ENCODE data around the gene SMAD2.

The SMAD2 gene

DNA sequence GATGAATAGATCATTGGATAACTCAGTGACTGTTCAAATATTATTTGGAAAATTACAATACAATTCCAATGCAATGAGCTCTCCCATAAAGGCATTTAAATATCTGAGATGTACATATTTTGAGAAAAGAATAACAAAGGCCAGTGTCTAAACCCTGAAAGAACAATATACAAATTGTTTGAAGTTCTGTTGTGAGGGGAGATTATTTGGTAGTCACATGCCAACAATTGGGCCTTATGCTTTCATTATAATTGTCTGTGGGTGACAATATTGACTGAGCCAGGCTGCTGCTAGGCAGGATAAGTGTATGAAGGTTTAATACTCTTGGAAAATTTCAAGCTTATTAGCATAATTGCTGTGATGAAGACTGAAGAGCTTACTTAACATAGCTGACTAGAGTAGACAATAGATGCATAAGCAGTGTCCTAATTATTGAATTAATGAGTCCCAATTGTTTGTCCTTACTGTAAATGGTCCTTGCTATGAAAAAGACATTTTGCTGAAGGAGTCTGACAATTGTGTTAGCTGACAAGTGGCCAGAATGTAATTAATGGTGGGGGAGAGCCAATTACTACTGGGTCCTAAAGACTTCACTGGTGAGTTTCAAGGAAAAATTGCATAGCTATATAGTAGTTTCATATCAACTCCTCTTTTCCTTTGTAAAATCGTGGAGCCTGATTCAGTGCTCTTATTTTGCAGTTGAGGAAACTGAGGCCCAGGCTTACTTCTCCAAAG is 5.0 kb upstream of the SMAD2 start:
- in situ Hi-C loops (cut with HindIII; ENCODE audit: low pct_ligation_motif_present, low pct_unique_long_range_greater_than_20kb, low sequenced_read_pairs) = no loop called here

DNA sequence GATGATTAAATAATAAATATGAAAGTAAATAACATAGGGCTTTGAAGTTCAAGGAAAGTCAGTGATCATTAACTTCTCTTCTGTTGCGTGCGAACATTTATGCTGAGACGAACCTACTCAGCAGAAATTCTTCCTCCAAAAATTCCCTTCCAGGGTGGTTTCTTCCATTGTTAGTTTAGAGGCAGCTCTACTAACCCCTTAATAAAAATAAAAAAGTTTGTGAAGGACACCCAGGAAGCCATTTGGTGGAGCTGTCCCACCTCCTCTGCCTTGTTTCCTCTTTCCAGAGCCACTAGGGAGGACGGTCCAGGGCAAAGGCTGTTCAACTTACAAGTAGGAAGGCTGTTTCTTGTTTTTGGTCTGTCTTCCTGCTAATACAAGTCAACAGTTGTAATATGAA is 2.1 kb upstream of the SMAD2 start:
- in situ Hi-C loops (cut with HindIII; ENCODE audit: low pct_ligation_motif_present, low pct_unique_long_range_greater_than_20kb, low sequenced_read_pairs) = no loop called here
- DNase-seq = no peak

More for the DNA sequence above, 5.0 kb upstream of the SMAD2 start:
- DNase-seq = no peak

DNA sequence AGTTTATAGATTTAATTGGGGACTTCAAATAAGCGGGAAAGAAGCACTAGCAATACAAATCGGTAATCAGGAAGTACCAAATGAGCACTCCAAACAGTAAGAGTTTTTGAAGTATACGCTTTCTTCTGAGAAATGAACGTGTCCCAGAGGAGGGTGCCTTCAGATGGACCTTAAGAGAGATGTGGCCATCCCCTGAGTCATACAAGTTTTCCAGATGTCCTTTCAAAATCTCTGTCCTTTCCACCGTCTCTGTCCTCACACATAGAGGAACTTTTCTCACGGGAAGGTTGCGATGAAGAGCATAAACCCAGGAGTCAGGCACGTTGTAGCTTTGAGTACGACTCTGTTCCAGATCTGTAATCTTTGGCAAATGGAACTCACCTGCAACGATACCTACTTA is 1.7 kb upstream of the SMAD2 start:
- in situ Hi-C loops (cut with HindIII; ENCODE audit: low pct_ligation_motif_present, low pct_unique_long_range_greater_than_20kb, low sequenced_read_pairs) = no loop called here
- no peak for DNase-seq

DNA sequence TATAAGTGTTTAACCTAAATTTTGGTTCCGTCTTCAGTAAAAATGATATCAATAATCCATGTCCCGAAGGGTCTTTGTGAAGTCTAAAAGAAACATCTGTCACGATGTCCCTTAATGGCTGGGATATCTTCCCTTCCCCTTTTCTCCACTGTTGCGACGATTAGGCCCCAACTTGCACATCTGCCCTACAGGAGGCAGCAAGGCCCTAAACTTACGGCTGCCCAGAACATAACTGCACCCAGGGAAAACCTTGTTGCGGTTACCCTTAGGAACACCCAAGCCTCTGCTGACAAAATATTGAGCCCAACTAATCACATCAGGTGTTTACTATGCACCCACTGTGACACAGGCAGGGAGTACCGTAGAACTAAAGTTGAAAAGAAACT is 1.3 kb upstream of the SMAD2 start:
- DNase-seq = peak; percentile 31
- in situ Hi-C loops (cut with HindIII; ENCODE audit: low pct_ligation_motif_present, low pct_unique_long_range_greater_than_20kb, low sequenced_read_pairs) = no loop called here

DNA sequence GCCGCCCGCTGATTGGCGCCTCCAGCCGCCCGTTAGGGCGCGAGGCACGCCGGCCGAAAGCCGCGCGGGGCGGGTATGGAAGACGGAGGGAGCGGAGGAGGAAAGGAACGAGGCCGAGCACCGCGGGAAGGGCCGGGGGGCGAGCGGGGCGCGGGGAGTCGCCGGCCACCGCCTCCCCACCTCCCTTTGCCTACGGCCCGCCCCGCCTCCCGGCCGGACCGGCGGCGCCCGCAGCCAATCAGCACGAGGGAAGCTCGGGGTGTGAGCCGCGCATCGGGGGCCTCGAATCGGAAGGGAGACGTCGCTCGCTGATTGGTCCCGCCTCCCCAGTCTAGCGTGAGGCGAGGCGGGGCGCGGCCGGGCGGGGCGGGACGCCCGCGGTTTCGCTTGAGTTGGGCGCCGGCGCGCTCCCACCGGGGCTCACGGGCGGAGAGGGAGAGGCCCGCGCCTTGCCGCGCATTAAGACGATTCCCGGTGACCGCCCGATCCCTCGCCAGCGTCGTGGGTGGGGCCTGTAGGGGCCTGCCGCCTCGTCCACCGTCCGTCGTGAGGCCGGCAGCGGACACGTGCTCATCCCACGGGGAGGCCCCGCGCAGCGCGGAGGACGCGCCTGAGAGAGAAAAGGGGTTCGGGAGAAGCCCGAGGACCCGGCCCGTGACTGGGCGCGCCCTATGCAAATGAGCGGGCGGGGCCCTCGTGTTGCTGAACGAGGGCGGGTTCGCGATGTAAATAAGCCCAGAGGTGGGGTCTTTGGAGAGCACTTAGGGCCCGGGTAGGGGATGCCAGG is 665 bp upstream of the SMAD2 start:
- peak; percentile 94 for DNase-seq
- in situ Hi-C loops (cut with HindIII; ENCODE audit: low pct_ligation_motif_present, low pct_unique_long_range_greater_than_20kb, low sequenced_read_pairs) = no loop called here

DNA sequence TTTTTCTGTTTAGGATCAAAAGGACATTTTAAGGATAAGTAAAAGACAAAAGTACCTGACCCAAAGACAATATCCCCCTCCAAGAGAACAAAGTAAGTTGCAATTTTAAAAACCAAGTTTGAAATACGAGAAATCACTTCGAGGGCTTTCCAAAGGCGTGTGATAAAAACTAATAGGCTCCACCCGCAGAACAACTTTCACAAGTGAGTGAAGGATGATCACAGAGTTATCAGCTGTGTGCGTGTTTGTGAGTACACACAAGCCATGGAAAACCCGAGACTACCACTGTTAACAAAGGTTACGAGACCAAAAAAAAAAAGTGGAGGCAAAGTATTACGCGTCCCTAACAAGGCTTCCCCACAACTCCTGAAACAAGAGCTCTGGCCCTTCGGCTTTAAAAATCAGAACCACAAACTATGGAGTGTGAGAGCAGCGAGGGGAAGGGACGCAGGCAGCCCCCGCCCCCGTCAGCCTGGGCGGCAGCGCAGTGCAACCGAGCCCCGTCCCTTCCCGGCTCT is 719 bp downstream of the SMAD2 start:
- DNase-seq = peak; percentile 43
- in situ Hi-C loops (cut with HindIII; ENCODE audit: low pct_ligation_motif_present, low pct_unique_long_range_greater_than_20kb, low sequenced_read_pairs) = no loop called here

DNA sequence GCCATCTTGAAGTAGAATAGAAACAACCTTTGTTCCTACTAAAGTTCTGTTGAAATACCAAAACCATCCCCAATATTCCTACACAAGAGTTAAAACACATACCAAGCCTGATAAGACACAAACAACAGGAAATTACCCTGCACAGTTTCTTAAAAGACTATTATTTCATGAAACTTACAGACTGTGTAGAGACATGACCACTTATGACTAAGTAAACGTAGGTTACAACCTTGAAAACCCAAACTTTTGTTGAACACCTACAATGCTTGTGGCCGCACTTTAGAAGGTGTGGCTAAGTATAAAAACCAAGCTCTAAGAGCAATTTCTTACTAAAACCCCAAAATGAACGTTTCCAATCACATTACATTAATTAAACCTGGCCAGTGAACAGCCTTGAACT is 2.0 kb downstream of the SMAD2 start:
- DNase-seq = no peak
- in situ Hi-C loops (cut with HindIII; ENCODE audit: low pct_ligation_motif_present, low pct_unique_long_range_greater_than_20kb, low sequenced_read_pairs) = no loop called here

DNA sequence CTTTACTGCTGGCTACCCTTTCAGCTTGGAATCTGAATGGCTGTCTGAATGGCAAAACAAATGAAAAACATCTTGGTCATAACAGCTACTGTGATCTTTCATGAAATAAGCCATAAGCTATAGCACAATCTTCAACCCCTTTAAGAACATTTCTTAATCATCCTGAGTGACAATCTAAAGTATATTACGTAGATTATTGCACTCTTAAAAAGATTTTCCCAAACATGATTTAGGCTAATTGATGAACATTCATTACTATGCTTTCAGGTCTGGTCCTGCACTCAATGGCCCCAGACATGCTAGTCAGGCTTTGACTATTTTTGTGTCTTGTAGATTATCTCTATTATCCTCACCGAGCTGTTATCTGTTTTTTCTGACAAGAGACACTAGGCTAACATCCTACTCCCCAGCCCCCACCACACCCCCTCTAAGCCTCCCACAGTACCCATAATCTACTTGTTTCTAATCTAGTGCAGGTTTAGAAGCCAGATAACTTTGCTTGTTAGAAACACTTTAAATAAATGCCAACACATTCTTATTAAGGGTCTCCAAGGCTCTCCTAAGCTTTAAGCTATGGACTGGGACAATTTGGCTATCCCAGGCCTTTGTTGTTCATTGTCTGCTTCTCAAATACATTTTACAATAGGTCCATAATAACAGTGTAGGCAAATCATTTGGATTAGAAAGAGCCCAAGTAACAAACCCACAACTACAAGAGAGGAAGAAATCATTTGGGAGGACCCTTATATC is 4.2 kb downstream of the SMAD2 start:
- in situ Hi-C loops (cut with HindIII; ENCODE audit: low pct_ligation_motif_present, low pct_unique_long_range_greater_than_20kb, low sequenced_read_pairs) = no loop called here
- no peak for DNase-seq

DNA sequence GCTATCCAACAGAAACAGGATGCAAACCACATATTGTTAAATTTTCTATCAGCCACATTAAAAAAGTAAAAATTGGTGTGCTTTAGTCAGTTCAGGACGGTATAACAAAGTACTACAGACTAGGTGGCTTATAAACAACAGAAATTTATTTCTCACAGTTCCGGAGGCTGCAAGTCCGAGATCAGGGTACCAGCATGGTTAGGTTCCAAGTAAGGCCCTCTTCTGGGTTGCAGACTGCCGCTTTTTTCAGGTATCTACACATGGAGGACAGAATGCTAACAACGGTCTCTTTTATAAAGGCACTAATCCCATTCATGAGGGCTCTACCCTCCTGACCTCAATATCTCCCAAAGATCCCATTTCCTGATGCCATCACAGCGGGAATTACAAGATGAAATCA is 10.5 kb downstream of the SMAD2 start:
- DNase-seq = no peak
- in situ Hi-C loops (cut with HindIII; ENCODE audit: low pct_ligation_motif_present, low pct_unique_long_range_greater_than_20kb, low sequenced_read_pairs) = no loop called here

DNA sequence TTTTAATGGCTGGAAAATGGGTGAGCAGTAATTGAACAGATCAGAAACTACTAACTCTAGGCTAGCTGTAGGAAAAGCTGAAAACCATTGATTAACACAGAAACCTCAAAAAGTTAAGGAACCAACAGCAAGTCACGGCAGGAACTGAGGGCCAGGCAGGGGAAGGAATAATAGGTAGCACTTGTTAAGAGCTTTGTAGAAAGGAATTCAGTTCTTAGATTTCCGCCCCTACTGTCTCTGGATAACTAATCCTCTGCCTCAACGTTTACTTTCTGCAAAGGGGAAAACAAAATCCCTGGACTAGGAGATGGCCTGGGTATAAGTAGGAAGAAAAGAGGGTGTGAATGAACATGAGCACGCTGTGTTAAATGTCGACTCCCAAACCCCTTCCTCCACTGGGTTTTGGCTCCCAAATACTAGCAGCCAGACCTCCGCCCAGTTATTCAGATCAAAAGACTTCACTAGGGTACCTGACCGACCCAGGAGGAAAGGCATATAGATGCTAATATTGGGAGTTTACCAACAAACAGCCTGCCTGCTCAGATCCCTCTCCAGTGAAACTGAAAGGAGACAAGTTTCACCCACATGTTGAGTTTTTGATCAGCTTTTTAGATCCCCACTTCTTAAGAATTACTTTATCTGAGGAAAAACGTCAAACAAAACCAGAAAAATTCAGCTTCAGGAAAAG is 12.4 kb downstream of the SMAD2 start:
- no peak for DNase-seq

DNA sequence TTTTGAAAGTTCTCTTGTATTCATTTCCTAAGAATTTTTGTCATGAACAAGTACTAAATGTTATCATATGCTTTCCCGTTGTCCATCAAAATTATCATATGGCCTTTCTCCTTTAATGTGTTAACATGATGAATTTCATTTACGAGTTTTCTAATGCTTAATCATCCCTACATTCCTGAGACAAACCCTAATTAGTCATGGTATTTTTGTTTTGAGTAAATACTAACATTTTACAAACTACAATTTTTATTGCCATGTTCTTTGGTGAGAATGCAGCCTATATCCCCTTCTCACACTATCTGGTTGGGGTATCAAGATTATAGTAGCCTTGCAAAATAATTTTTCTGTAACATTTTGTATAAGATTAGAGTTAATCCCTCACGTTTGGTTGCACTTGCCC is 14.5 kb downstream of the SMAD2 start:
- in situ Hi-C loops (cut with HindIII; ENCODE audit: low pct_ligation_motif_present, low pct_unique_long_range_greater_than_20kb, low sequenced_read_pairs) = no loop called here
- no peak for DNase-seq

More for the DNA sequence above, 12.4 kb downstream of the SMAD2 start:
- in situ Hi-C loops (cut with HindIII; ENCODE audit: low pct_ligation_motif_present, low pct_unique_long_range_greater_than_20kb, low sequenced_read_pairs) = no loop called here

DNA sequence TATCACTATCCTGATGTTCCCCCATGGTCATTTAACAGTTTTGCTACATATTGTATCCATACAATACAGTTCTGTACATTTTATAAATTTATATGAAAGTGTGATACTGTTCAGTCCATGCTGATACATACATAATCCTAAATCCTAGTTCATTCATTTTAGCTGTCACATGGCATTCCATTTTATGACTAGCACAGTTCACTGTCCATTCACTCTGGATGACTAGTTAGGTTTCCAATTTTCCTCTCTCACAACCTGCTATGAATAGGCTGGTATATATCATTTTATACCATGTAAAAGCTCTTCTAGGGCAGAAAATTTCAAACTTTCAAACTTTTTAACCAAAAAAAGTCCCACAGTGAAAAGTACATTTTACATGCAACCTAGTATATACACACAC is 15.2 kb downstream of the SMAD2 start:
- in situ Hi-C loops (cut with HindIII; ENCODE audit: low pct_ligation_motif_present, low pct_unique_long_range_greater_than_20kb, low sequenced_read_pairs) = no loop called here

DNA sequence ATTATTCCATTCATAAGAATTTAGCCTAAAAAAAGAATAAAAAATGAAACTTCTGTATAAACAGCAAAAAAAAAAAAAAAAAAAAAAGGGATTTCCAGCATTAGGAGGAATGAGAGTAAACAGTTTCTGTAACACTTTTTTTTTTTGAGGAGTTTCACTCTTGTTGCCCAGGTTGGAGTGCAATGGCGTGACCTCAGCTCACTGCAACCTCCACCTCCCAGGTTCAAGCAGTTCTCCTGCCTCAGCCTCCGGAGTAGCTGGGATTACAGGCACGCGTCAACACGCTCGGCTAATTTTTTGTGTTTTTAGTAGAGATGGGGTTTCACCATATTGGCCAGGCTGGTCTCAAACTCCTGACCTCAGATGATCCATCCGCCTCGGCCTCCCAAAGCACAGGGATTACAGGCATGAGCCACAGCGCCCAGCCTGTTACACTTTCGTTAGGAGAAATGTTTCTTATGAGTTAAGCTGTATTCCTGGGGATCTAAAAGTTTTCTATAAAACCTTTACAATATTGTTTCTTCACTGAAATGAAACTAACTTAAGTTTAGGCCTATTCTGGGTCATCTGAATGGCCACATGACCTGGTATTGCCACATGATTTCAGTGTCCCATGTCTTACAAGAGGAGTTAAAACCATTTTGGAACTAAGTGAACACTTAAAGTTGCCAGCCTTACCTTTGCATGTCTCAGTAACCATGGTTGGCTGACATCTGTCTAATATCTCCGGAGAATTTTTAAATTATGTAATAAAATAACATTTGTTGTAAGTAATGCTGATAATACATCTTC is 17.5 kb downstream of the SMAD2 start:
- DNase-seq = no peak
- in situ Hi-C loops (cut with HindIII; ENCODE audit: low pct_ligation_motif_present, low pct_unique_long_range_greater_than_20kb, low sequenced_read_pairs) = no loop called here

More for the DNA sequence above, 15.2 kb downstream of the SMAD2 start:
- no peak for DNase-seq

DNA sequence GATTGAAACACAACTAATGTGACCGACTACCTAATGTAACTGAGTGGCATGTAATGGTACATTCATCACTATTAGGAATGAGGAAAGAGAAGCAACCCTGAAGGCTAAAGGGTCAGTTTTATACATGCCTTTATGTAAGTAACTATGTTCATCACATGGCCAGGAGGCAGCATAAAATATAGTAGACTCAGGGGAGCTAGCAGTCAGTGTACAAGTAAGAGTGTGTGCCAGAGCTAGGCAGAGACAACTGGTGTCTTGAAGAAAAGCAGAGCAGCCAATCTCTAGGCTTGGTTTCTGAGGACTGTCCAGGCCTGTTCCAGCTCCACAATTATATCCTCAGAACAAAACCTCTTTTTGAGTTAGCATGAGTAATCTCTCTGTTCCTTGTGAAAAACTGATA is 18.1 kb downstream of the SMAD2 start:
- no peak for DNase-seq
- in situ Hi-C loops (cut with HindIII; ENCODE audit: low pct_ligation_motif_present, low pct_unique_long_range_greater_than_20kb, low sequenced_read_pairs) = no loop called here

DNA sequence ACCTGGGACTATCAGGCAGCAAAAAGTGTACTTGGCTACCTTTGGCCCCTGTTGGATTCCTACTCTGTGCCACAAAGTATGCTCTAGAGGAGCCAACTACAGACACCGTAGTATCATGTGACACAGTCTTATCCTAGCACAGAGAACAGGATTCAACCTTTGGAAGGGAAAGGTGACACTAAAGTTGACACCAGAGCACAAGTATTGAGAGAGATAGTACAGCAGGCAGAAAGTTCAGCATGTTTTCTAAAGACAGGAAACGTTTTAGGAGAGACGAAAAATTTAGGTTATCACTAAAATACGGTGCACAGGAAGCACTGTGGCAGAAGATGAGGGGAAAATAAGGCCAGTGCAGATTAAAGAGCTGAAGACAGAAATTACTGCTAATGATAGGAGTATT is 18.6 kb downstream of the SMAD2 start:
- in situ Hi-C loops (cut with HindIII; ENCODE audit: low pct_ligation_motif_present, low pct_unique_long_range_greater_than_20kb, low sequenced_read_pairs) = no loop called here
- DNase-seq = no peak

DNA sequence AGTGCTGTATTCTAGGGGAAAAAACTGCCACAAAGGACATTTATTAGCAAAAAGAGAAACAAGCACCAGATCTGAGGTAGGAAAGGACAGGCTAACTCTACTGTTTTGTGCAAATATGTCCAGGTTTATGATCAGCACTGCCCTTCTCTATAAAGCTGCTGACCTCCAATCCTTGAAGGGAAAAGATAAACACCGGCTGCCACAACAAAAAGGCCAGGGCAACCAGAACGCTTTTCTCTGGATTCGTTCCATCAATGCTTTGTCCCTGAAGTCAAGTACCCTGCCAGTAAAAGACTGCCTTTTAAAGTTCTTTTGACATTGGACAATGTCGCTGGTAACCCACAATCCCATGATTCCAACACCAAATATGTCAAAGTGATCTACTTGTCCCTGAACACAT is 21.0 kb downstream of the SMAD2 start:
- no peak for DNase-seq
- in situ Hi-C loops (cut with HindIII; ENCODE audit: low pct_ligation_motif_present, low pct_unique_long_range_greater_than_20kb, low sequenced_read_pairs) = no loop called here

DNA sequence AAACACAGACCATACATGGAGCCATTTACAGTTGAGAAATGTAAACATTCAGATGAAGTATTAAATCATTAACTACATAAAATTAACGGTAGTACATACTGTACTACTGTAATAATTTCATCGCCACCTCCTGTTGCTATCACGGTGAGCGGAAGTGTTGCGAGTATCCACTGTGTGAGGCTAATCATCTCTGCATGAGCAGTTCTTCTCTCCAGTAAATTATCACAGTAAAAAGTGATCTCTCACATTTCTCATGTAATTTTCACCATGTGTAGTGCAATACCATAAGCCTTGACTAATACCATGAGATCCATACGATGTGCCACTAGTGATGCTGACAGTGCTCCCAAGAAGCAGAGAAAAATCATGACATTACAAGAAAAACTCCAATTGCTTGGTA is 21.9 kb downstream of the SMAD2 start:
- DNase-seq = no peak
- in situ Hi-C loops (cut with HindIII; ENCODE audit: low pct_ligation_motif_present, low pct_unique_long_range_greater_than_20kb, low sequenced_read_pairs) = no loop called here

DNA sequence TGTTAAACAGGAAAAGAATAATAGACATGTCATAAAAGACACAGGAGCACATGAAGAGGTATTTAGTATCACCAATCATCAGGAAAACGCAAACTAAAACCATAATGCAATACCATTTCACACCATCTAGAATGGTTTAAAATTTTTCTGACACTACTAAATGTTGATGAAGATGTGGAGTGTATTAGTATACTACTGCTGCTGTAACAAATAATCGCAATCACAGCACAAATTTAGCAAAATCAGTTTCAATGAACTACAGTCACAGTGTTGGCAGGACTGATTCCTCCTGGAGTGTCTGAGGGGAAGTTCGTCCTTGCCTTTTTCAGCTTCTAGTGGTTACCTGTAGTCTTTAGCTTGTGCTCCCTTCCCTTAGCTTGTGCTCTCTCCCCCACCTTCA is 24.1 kb downstream of the SMAD2 start:
- in situ Hi-C loops (cut with HindIII; ENCODE audit: low pct_ligation_motif_present, low pct_unique_long_range_greater_than_20kb, low sequenced_read_pairs) = no loop called here
- DNase-seq = no peak

Data from ACHN (cell line).